HEK293 (cell line): ENCODE results near the gene PLPPR1.

Experiments
- CTCF ChIA-PET: fragments of 350-600 bp; formaldehyde crosslinking; extraction: SDS; loops from one replicate; lab custom pipeline; 2021; ENCODE audit warnings: antibody characterized with exemption; lab: Yijun Ruan, JAX
- POLR2A ChIA-PET: fragments of 300-600 bp; formaldehyde crosslinking; extraction: SDS; loops from one replicate; lab custom pipeline; 2020; ENCODE audit warnings: antibody characterized with exemption, inconsistent platforms; lab: Yijun Ruan, JAX
- H3K27ac ChIP-seq: fragments of 200-500 bp; sonication (Bioruptor generic); 2 replicates; pipeline ENCODE4 v1.5.1; 2014; ENCODE audit warnings: low read depth, low read length, control low read depth, inconsistent platforms; ENCODE audit errors: extremely low read depth
- H3K36me3 ChIP-seq, 2 experiments: fragments of 200-500 bp in 1 of 2; sonication (Bioruptor generic) in 1 of 2; 1 replicate in 1 of 2; 2 replicates in 1 of 2; pipeline ENCODE4 v1.5.1; 2014 to 2017; ENCODE audit warnings: inconsistent platforms in 2 of 2, low read length in 2 of 2; ENCODE audit not compliant: control insufficient read depth in 2 of 2, insufficient read depth in 1 of 2
- H3K4me1 ChIP-seq: fragments of 200-500 bp; sonication (Bioruptor generic); 2 replicates; pipeline ENCODE4 v1.5.1; 2014; ENCODE audit warnings: mild to moderate bottlenecking, low read length, inconsistent platforms; ENCODE audit not compliant: control insufficient read depth, insufficient read depth
- H3K4me3 ChIP-seq: 2 replicates; pipeline ENCODE4 v1.5.1; 2011; ENCODE audit warnings: low read depth, mild to moderate bottlenecking, control low read depth, low read length, moderate library complexity
- H3K9me3 ChIP-seq: fragments of 200-500 bp; sonication (Bioruptor generic); 2 replicates; pipeline ENCODE4 v1.5.1; 2014; ENCODE audit warnings: low read depth, low read length, inconsistent platforms; ENCODE audit not compliant: control insufficient read depth, insufficient read depth
- GFI1B ChIP-seq: fragments of 450-650 bp; formaldehyde crosslinking; IDR thresholded peaks from 2 replicates; pipeline ENCODE4 v1.5.1; 2016; ENCODE audit warnings: missing biosample characterization, missing genetic modification characterization
- KLF1 ChIP-seq: fragments of 450-650 bp; formaldehyde crosslinking; IDR thresholded peaks from 2 replicates; pipeline ENCODE4 v1.5.1; 2016; ENCODE audit warnings: missing biosample characterization, missing genetic modification characterization
- KLF7 ChIP-seq: fragments of 450-650 bp; formaldehyde crosslinking; IDR thresholded peaks from 2 replicates; pipeline ENCODE4 v1.5.1; 2016; ENCODE audit warnings: missing biosample characterization, missing genetic modification characterization, borderline replicate concordance
- PBX3 ChIP-seq: sonication (generic); formaldehyde crosslinking; IDR thresholded peaks from 2 replicates; pipeline ENCODE4 v1.8.1; 2022; ENCODE audit warnings: mild to moderate bottlenecking, moderate library complexity, missing genetic modification reagents
- TCF7L2 ChIP-seq: IDR thresholded peaks from 2 replicates; pipeline ENCODE4 v1.6.1; 2011; ENCODE audit warnings: low read depth, mild to moderate bottlenecking, inconsistent platforms, low read length, moderate library complexity, borderline replicate concordance
- YY1 ChIP-seq: fragments of 450-650 bp; formaldehyde crosslinking; IDR thresholded peaks from 2 replicates; pipeline ENCODE4 v1.5.1; 2018; ENCODE audit warnings: missing biosample characterization, missing genetic modification characterization
- ZBTB48 ChIP-seq: fragments of 450-650 bp; formaldehyde crosslinking; IDR thresholded peaks from 2 replicates; pipeline ENCODE4 v1.5.1; 2016; ENCODE audit warnings: missing biosample characterization, missing genetic modification characterization
- ZNF140 ChIP-seq: fragments of 450-650 bp; formaldehyde crosslinking; IDR thresholded peaks from 2 replicates; pipeline ENCODE4 v1.5.1; 2016; ENCODE audit warnings: missing biosample characterization, missing genetic modification characterization
- ZNF146 ChIP-seq: fragments of 450-650 bp; formaldehyde crosslinking; IDR thresholded peaks from 2 replicates; pipeline ENCODE4 v1.5.1; 2016; ENCODE audit warnings: missing biosample characterization, missing genetic modification characterization
- ZNF148 ChIP-seq: fragments of 450-650 bp; formaldehyde crosslinking; IDR thresholded peaks from 2 replicates; pipeline ENCODE4 v1.5.0; 2017; ENCODE audit warnings: missing biosample characterization, missing genetic modification characterization, borderline replicate concordance
- ZNF19 ChIP-seq: fragments of 450-650 bp; formaldehyde crosslinking; IDR thresholded peaks from 2 replicates; pipeline ENCODE4; 2016; ENCODE audit warnings: missing biosample characterization, missing genetic modification characterization, low read depth
- ZNF214 ChIP-seq: fragments of 450-650 bp; formaldehyde crosslinking; IDR thresholded peaks from 2 replicates; pipeline ENCODE4 v1.5.1; 2017; ENCODE audit warnings: missing biosample characterization, mild to moderate bottlenecking, missing genetic modification characterization, borderline replicate concordance
- ZNF391 ChIP-seq: fragments of 450-650 bp; formaldehyde crosslinking; IDR thresholded peaks from 2 replicates; pipeline ENCODE4 v1.5.1; 2016; ENCODE audit warnings: low read depth, missing biosample characterization, missing genetic modification characterization, borderline replicate concordance
- ZNF416 ChIP-seq: fragments of 450-650 bp; formaldehyde crosslinking; IDR thresholded peaks from 2 replicates; pipeline ENCODE4 v1.5.1; 2016; ENCODE audit warnings: missing biosample characterization, missing genetic modification characterization
- ZNF529 ChIP-seq: fragments of 450-650 bp; formaldehyde crosslinking; IDR thresholded peaks from 2 replicates; pipeline ENCODE4 v1.5.1; 2017; ENCODE audit warnings: missing genetic modification characterization, missing biosample characterization; ENCODE audit not compliant: insufficient replicate concordance
- ZNF549 ChIP-seq: fragments of 450-650 bp; IDR thresholded peaks from 2 replicates; pipeline ENCODE4 v1.5.1; 2018; ENCODE audit warnings: missing biosample characterization, missing genetic modification characterization, mild to moderate bottlenecking, inconsistent platforms, moderate library complexity
- ZNF623 ChIP-seq: fragments of 450-650 bp; formaldehyde crosslinking; IDR thresholded peaks from 2 replicates; pipeline ENCODE4 v1.5.1; 2016; ENCODE audit warnings: missing biosample characterization, missing genetic modification characterization
- ZNF670 ChIP-seq: fragments of 450-650 bp; formaldehyde crosslinking; IDR thresholded peaks from 2 replicates; pipeline ENCODE4 v1.5.1; 2016; ENCODE audit warnings: missing biosample characterization, missing genetic modification characterization, low read depth
- ZNF791 ChIP-seq: fragments of 450-650 bp; formaldehyde crosslinking; IDR thresholded peaks from 2 replicates; pipeline ENCODE4 v1.5.1; 2016; ENCODE audit warnings: missing biosample characterization, missing genetic modification characterization
- ZSCAN18 ChIP-seq: fragments of 450-650 bp; formaldehyde crosslinking; IDR thresholded peaks from 2 replicates; pipeline ENCODE4 v1.5.1; 2016; ENCODE audit warnings: missing biosample characterization, missing genetic modification characterization
- TF ChIP-seq, protein P1 (sequence below): fragments of 450-650 bp; formaldehyde crosslinking; IDR thresholded peaks from 2 replicates; pipeline ENCODE4 v1.5.1; 2016; ENCODE audit warnings: missing biosample characterization, missing genetic modification characterization, borderline replicate concordance
- TF ChIP-seq, protein P2 (sequence below): fragments of 450-650 bp; IDR thresholded peaks from 2 replicates; pipeline ENCODE4 v1.5.1; 2018; ENCODE audit warnings: missing biosample characterization, mild to moderate bottlenecking, missing genetic modification characterization
- TF ChIP-seq, protein P3 (sequence below): IDR thresholded peaks from 2 replicates; pipeline ENCODE4 v1.6.1; 2011; ENCODE audit warnings: mild to moderate bottlenecking, low read depth, low read length, borderline replicate concordance

The PLPPR1 gene

GRCh38 chr9:101332362-101332761 is 303.8 kb downstream of the PLPPR1 start:
- no peaks in the 10 kb centered on the region for H3K9me3 ChIP-seq
- H3K36me3 ChIP-seq = no peaks in the 10 kb centered on the region
- ChIA-PET POLR2A (no interaction called here), CTCF (no interaction called here)
- H3K27ac ChIP-seq = no peak overlapping the region
- TF ChIP-seq ZNF148 (tag by site-specific recombination) (no peak), ZNF623 (tag by site-specific recombination) (no peak), GFI1B (tag by site-specific recombination) (no peak), ZNF19 (tag by site-specific recombination) (no peak), ZNF416 (tag by site-specific recombination) (no peak), ZNF791 (tag by site-specific recombination) (no peak), KLF7 (tag by site-specific recombination) (no peak), ZNF549 (tag by site-specific recombination) (no peak), ZNF529 (tag by site-specific recombination) (no peak), ZNF140 (tag by site-specific recombination) (no peak), PBX3 (no peak), ZSCAN18 (tag by site-specific recombination) (no peak), TCF7L2 (no peak), ZBTB48 (tag by site-specific recombination) (no peak)
- TF ChIP-seq, protein P1, sequence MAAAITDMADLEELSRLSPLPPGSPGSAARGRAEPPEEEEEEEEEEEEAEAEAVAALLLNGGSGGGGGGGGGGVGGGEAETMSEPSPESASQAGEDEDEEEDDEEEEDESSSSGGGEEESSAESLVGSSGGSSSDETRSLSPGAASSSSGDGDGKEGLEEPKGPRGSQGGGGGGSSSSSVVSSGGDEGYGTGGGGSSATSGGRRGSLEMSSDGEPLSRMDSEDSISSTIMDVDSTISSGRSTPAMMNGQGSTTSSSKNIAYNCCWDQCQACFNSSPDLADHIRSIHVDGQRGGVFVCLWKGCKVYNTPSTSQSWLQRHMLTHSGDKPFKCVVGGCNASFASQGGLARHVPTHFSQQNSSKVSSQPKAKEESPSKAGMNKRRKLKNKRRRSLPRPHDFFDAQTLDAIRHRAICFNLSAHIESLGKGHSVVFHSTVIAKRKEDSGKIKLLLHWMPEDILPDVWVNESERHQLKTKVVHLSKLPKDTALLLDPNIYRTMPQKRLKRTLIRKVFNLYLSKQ (tag by site-specific recombination) = no peak
- no peak overlapping the region for H3K4me3 ChIP-seq
- H3K4me1 ChIP-seq = no peaks in the 10 kb centered on the region

DNA sequence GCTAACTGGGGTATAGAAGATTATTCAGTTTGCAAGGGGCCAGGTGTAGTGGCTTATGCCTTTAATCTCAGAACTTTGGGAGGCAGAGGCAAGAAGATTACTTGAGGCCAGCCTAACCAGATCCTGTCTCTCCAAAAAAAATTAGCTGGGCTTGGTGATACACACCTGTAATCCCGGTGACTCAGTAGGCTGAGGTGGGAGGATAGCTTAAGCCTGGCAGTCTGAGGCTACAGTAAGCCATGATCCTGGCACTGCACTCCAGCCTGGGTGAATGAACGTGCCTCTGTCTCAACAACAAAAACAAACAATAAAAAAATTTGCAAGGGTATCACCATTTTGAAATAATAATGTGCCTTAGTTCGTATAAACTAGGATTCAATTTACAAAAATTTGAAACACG is 305.0 kb downstream of the PLPPR1 start:
- H3K27ac ChIP-seq = no peak overlapping the region
- POLR2A ChIA-PET = no interaction called here
- TF ChIP-seq ZNF214 (no peak), ZNF670 (no peak), ZNF391 (no peak), ZNF416 (tag by site-specific recombination) (no peak), KLF7 (tag by site-specific recombination) (no peak), KLF1 (no peak), ZNF146 (no peak), YY1 (tag by site-specific recombination) (no peak)
- TF ChIP-seq, protein P2, sequence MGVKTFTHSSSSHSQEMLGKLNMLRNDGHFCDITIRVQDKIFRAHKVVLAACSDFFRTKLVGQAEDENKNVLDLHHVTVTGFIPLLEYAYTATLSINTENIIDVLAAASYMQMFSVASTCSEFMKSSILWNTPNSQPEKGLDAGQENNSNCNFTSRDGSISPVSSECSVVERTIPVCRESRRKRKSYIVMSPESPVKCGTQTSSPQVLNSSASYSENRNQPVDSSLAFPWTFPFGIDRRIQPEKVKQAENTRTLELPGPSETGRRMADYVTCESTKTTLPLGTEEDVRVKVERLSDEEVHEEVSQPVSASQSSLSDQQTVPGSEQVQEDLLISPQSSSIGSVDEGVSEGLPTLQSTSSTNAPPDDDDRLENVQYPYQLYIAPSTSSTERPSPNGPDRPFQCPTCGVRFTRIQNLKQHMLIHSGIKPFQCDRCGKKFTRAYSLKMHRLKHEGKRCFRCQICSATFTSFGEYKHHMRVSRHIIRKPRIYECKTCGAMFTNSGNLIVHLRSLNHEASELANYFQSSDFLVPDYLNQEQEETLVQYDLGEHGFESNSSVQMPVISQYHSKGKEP (tag by site-specific recombination) = no peak
- TF ChIP-seq, protein P3, sequence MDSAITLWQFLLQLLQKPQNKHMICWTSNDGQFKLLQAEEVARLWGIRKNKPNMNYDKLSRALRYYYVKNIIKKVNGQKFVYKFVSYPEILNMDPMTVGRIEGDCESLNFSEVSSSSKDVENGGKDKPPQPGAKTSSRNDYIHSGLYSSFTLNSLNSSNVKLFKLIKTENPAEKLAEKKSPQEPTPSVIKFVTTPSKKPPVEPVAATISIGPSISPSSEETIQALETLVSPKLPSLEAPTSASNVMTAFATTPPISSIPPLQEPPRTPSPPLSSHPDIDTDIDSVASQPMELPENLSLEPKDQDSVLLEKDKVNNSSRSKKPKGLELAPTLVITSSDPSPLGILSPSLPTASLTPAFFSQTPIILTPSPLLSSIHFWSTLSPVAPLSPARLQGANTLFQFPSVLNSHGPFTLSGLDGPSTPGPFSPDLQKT = no peak

More for the DNA sequence above, 305.0 kb downstream of the PLPPR1 start:
- CTCF ChIA-PET = no interaction called here
- H3K36me3 ChIP-seq = no peaks in the 10 kb centered on the region
- H3K4me3 ChIP-seq = no peak overlapping the region
- no peaks in the 10 kb centered on the region for H3K4me1 ChIP-seq
- no peaks in the 10 kb centered on the region for H3K9me3 ChIP-seq
